Measurements from ENCODE around the gene CA6.

- TF ChIP-seq CTCF (conservative IDR thresholded peaks at IDR 0.05; ENCODE audit: low read length), result no peak
- TF ChIP-seq EZH2phosphoT487 (IDR thresholded peaks at IDR 0.05; ENCODE audit: borderline replicate concordance, low read depth, low read length), result no peak
These were observed 3.8 kb upstream of the CA6 start for GRCh38 chr1:8941906-8942305.
